NCI-H1436 treated with DMSO at 0.1 percent for 48 hours (cell line): ENCODE data around the gene SLC66A3.
"Not testable (repeated sequence)": the region's sequence is repeated elsewhere in the genome, so short reads cannot be mapped to it uniquely, and the experiment has no call there.

Source experiments
- DNase-seq: peaks from one replicate; lab custom pipeline; 2025; lab: John Stamatoyannopoulos, UW

The SLC66A3 gene

GRCh38 chr2:11163439-11164317, 8.4 kb downstream of the SLC66A3 start:
- no peak for DNase-seq

GRCh38 chr2:11165046-11165445, 9.8 kb downstream of the SLC66A3 start:
- not testable (repeated sequence) for DNase-seq

- no peak for DNase-seq
These were observed 11.2 kb downstream of the SLC66A3 start for GRCh38 chr2:11166476-11166875.

GRCh38 chr2:11168488-11168887, 13.2 kb downstream of the SLC66A3 start:
- no peak for DNase-seq

GRCh38 chr2:11169333-11169732, 14.1 kb downstream of the SLC66A3 start:
- no peak for DNase-seq

GRCh38 chr2:11174222-11174621, 19.0 kb downstream of the SLC66A3 start:
- DNase-seq, result no peak

- no peak for DNase-seq
These were observed 20.1 kb downstream of the SLC66A3 start for GRCh38 chr2:11175293-11175795.

- DNase-seq, result no peak
These were observed 22.8 kb downstream of the SLC66A3 start for GRCh38 chr2:11177871-11178690.

- DNase-seq, result no peak
These were observed 23.9 kb downstream of the SLC66A3 start for GRCh38 chr2:11179196-11179595.

GRCh38 chr2:11179899-11180298, 24.6 kb downstream of the SLC66A3 start:
- DNase-seq, result no peak

- DNase-seq, result no peak
These were observed 25.4 kb downstream of the SLC66A3 start for GRCh38 chr2:11180653-11181052.

- no peak for DNase-seq
These were observed 27.7 kb downstream of the SLC66A3 start for GRCh38 chr2:11182951-11183350.

- DNase-seq, result no peak
These were observed 30.9 kb downstream of the SLC66A3 start for GRCh38 chr2:11186145-11186544.

- DNase-seq, result no peak
These were observed 31.9 kb downstream of the SLC66A3 start for GRCh38 chr2:11187083-11187619.

GRCh38 chr2:11187731-11188130, 32.5 kb downstream of the SLC66A3 start:
- DNase-seq, result no peak

- DNase-seq, result no peak
These were observed 41.0 kb downstream of the SLC66A3 start for GRCh38 chr2:11196246-11196645.

- DNase-seq, result no peak
These were observed 45.4 kb downstream of the SLC66A3 start for GRCh38 chr2:11200651-11201050.

GRCh38 chr2:11201969-11202368, 46.7 kb downstream of the SLC66A3 start:
- no peak for DNase-seq

- DNase-seq, result no peak
These were observed 48.2 kb downstream of the SLC66A3 start for GRCh38 chr2:11203480-11203879.

GRCh38 chr2:11208083-11208482, 52.8 kb downstream of the SLC66A3 start:
- DNase-seq, result no peak

GRCh38 chr2:11212645-11213044, 57.4 kb downstream of the SLC66A3 start:
- DNase-seq, result no peak

- DNase-seq, result no peak
These were observed 57.9 kb downstream of the SLC66A3 start for GRCh38 chr2:11213090-11213638.
